OCI-LY7 (cell line): Measurements from ENCODE around the gene SNX10.

Source experiments
- CTCF ChIP-seq: fragments of 200-600 bp; sonication (generic); conservative IDR thresholded peaks from 2 replicates; pipeline ENCODE4 v1.5.1; 2014; ENCODE audit warnings: mild to moderate bottlenecking, antibody characterized with exemption, low read length, moderate library complexity, mixed read lengths
- EZH2phosphoT487 ChIP-seq: fragments of 200-600 bp; sonication (generic); IDR thresholded peaks from 2 replicates; pipeline ENCODE4 v1.6.1; 2018; ENCODE audit warnings: low read depth, borderline replicate concordance, mild to moderate bottlenecking, mixed run types, antibody characterized with exemption, low read length, moderate library complexity, mixed read lengths

GRCh38 chr7:26398756-26399509, 107.3 kb downstream of the SNX10 start:
- TF ChIP-seq CTCF (no peak), EZH2phosphoT487 (no peak)
